Keratinocyte (primary cell): ENCODE data around the gene UCK2. TPM values are rescaled to one million over a fixed set of nuclear protein-coding genes. Genes with fewer than 3 reads are reported as not detected.

Experiments used
- DNase-seq: peaks from one replicate; pipeline ENCODE4 v3.0.0-alpha.2; 2011; ENCODE audit warnings: low read depth, missing footprints, low spot score
- FAIRE-seq: peaks from 2 replicates; lab custom pipeline; 2011; peaks lifted over from hg19 to GRCh38; lab: Jason Lieb, UNC
- H2AFZ ChIP-seq: 2 replicates; pipeline ENCODE4 v1.6.0; 2012; ENCODE audit warnings: low read length, control low read depth, inconsistent platforms; ENCODE audit not compliant: control insufficient read depth
- H3K27ac ChIP-seq: 2 replicates; pipeline ENCODE4 v1.5.1; 2011; ENCODE audit warnings: low read length; ENCODE audit not compliant: control insufficient read depth, insufficient read depth
- H3K27me3 ChIP-seq: 3 replicates; pipeline ENCODE4 v1.6.0; 2011; ENCODE audit warnings: low read length; ENCODE audit not compliant: control insufficient read depth, insufficient read depth; ENCODE audit errors: extremely low read depth
- H3K36me3 ChIP-seq, 2 experiments: 2 replicates in 1 of 2; 3 replicates in 1 of 2; pipeline ENCODE4 v1.5.1; 2011; ENCODE audit warnings: low read length in 2 of 2, mild to moderate bottlenecking in 1 of 2; ENCODE audit not compliant: control insufficient read depth in 2 of 2, insufficient read depth in 2 of 2; ENCODE audit errors: extremely low read depth in 1 of 2
- H3K4me1 ChIP-seq: 3 replicates; pipeline ENCODE4 v1.5.1; 2011; ENCODE audit warnings: low read length; ENCODE audit not compliant: control insufficient read depth, insufficient read depth; ENCODE audit errors: extremely low read depth
- H3K4me2 ChIP-seq: 3 replicates; pipeline ENCODE4 v1.6.0; 2011; ENCODE audit warnings: low read depth, low read length; ENCODE audit not compliant: control insufficient read depth, insufficient read depth; ENCODE audit errors: extremely low read depth
- H3K4me3 ChIP-seq, 3 experiments: fragments of 200-600 bp in 1 of 3; sonication (generic) in 1 of 3; 2 replicates in 2 of 3; 3 replicates in 1 of 3; pipeline ENCODE4 v1.5.1; 2011 to 2016; ENCODE audit warnings: low read length in 3 of 3, mild to moderate bottlenecking in 3 of 3, control low read depth in 2 of 3, inconsistent platforms in 1 of 3, low read depth in 1 of 3, mixed read lengths in 1 of 3, mixed run types in 1 of 3, moderate library complexity in 1 of 3; ENCODE audit not compliant: control insufficient read depth in 2 of 3, insufficient read depth in 2 of 3; ENCODE audit errors: extremely low read depth in 1 of 3
- H3K79me2 ChIP-seq: 2 replicates; pipeline ENCODE4 v1.6.0; 2012; ENCODE audit warnings: low read length; ENCODE audit not compliant: control insufficient read depth, insufficient read depth
- H3K9ac ChIP-seq: 3 replicates; pipeline ENCODE4 v1.6.0; 2011; ENCODE audit warnings: low read length; ENCODE audit not compliant: control insufficient read depth, insufficient read depth; ENCODE audit errors: extremely low read depth
- H3K9me1 ChIP-seq: 3 replicates; pipeline ENCODE4 v1.6.0; 2011; ENCODE audit warnings: low read length; ENCODE audit not compliant: control insufficient read depth, insufficient read depth; ENCODE audit errors: extremely low read depth
- H3K9me3 ChIP-seq: 2 replicates; pipeline ENCODE4 v1.5.1; 2012; ENCODE audit warnings: low read depth, low read length; ENCODE audit not compliant: control insufficient read depth
- H4K20me1 ChIP-seq: 3 replicates; pipeline ENCODE4 v1.6.0; 2011; ENCODE audit warnings: low read length; ENCODE audit not compliant: control insufficient read depth, insufficient read depth; ENCODE audit errors: extremely low read depth
- EZH2 ChIP-seq: IDR thresholded peaks from one replicate; pipeline ENCODE4 v1.6.1; 2012; ENCODE audit warnings: inconsistent platforms, mild to moderate bottlenecking, low read length, moderate library complexity
- dilution Hi-C: fragments of 300-500 bp; cut with MboI; formaldehyde crosslinking; loops from one replicate; pipeline ENCODE4 v1.7.0; 2020; ENCODE audit warnings: low sequenced_read_pairs; ENCODE audit not compliant: extremely low pct_ligation_motif_present
- polyA plus RNA-seq, 5 experiments: library from polyadenylated mRNA; depleted of rRNA in 3 of 5; stranded (reverse) in 3 of 5; stranded (forward) in 1 of 5; unstranded in 1 of 5; fragments of >200 nt; gene quantifications; 1 replicate in 1 of 5; 2 replicates in 3 of 5; 3 replicates in 1 of 5; pipeline versions ENCODE4 v1.2.1 to v1.2.3, GENCODE V29; 2011 to 2012; ENCODE audit warnings: missing spikeins in 2 of 5, low read depth in 1 of 5, low replicate concordance in 1 of 5
- TF ChIP-seq, protein P1 (sequence below), 3 experiments: IDR thresholded peaks in 1 of 3; conservative IDR thresholded peaks in 1 of 3; optimal IDR thresholded peaks in 1 of 3; 2 replicates in 2 of 3; 3 replicates in 1 of 3; pipeline versions ENCODE3 to v1.5.1; 2011; ENCODE audit warnings: low read length in 3 of 3, mild to moderate bottlenecking in 3 of 3, moderate library complexity in 2 of 3, control low read depth in 1 of 3, inconsistent platforms in 1 of 3; ENCODE audit not compliant: insufficient read depth in 2 of 3; ENCODE audit errors: extremely low read depth in 1 of 3

The UCK2 gene
- polyA plus RNA-seq, 1 donor (not counting 4 experiments of a cell fraction or from before 2014, with no cell fraction given): 71.9 TPM

DNA sequence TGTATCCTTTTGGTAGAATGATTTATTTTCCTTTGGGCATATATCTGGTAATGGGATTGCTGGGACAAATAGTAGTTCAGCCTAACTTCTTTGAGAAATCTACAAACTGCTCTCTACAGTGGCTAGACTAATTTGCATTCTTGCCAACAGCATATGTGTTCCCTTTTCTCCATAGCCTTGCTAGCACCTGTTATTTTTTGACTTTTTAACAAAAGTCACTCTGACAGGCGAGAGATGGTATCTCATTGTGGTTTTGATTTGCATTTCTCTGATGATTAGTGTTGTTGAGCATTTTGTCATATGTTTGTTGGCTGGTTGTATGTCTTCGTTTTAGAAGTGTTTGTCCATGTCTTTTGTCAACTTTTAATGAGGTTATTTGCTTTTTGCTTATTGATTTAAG lies 99.8 kb downstream of the UCK2 start:
- Histone ChIP-seq H3K79me2 (no peaks in the 10 kb centered on the region), H3K9ac (no peak overlapping the region), H4K20me1 (no peaks in the 10 kb centered on the region), H3K27me3 (no peaks in the 10 kb centered on the region), H3K9me1 (no peaks in the 10 kb centered on the region), H3K4me2 (no peak overlapping the region), H3K27ac (no peak overlapping the region), H2AFZ (no peak overlapping the region), H3K4me3 (no peak overlapping the region), H3K9me3 (no peaks in the 10 kb centered on the region), H3K36me3 (no peaks in the 10 kb centered on the region), H3K4me1 (no peaks in the 10 kb centered on the region)
- dilution Hi-C loops: loop anchor here (5.0 kb wide), 1 partner anchor 510 kb away; no protein-coding TSS in a partner anchor
- FAIRE-seq (no peak), DNase-seq (no peak)
- TF ChIP-seq, protein P1, sequence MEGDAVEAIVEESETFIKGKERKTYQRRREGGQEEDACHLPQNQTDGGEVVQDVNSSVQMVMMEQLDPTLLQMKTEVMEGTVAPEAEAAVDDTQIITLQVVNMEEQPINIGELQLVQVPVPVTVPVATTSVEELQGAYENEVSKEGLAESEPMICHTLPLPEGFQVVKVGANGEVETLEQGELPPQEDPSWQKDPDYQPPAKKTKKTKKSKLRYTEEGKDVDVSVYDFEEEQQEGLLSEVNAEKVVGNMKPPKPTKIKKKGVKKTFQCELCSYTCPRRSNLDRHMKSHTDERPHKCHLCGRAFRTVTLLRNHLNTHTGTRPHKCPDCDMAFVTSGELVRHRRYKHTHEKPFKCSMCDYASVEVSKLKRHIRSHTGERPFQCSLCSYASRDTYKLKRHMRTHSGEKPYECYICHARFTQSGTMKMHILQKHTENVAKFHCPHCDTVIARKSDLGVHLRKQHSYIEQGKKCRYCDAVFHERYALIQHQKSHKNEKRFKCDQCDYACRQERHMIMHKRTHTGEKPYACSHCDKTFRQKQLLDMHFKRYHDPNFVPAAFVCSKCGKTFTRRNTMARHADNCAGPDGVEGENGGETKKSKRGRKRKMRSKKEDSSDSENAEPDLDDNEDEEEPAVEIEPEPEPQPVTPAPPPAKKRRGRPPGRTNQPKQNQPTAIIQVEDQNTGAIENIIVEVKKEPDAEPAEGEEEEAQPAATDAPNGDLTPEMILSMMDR (optimal IDR thresholded peaks at IDR 0.05 in 1 of 3, IDR thresholded peaks at IDR 0.05 in 1 of 3, conservative IDR thresholded peaks at IDR 0.05 in 1 of 3; ENCODE audit: extremely low read depth in 1 of 3, insufficient read depth in 2 of 3, low read length in 3 of 3): no peak
- no peak for TF ChIP-seq EZH2

GRCh38 chr1:165928075-165928731 lies 100.8 kb downstream of the UCK2 start:
- H3K27me3 ChIP-seq: no peaks in the 10 kb centered on the region
- peak; percentile 11 for DNase-seq

More at GRCh38 chr1:165928075-165928731, 100.8 kb downstream of the UCK2 start:
- no peak overlapping the region for H3K9ac ChIP-seq
- H3K4me3 ChIP-seq: no peak overlapping the region
- no peak overlapping the region for H3K27ac ChIP-seq
- H4K20me1 ChIP-seq: no peaks in the 10 kb centered on the region
- H3K9me1 ChIP-seq: no peaks in the 10 kb centered on the region
- H2AFZ ChIP-seq: no peak overlapping the region
- no peak overlapping the region for H3K4me2 ChIP-seq
- no peaks in the 10 kb centered on the region for H3K79me2 ChIP-seq
- H3K9me3 ChIP-seq: no peaks in the 10 kb centered on the region
- no peaks in the 10 kb centered on the region for H3K4me1 ChIP-seq
- dilution Hi-C loops: loop anchor here (5.0 kb wide), 1 partner anchor 509 kb away; no protein-coding TSS in a partner anchor
- no peaks in the 10 kb centered on the region for H3K36me3 ChIP-seq
- no peak for TF ChIP-seq EZH2
- TF ChIP-seq, protein P1 (optimal IDR thresholded peaks at IDR 0.05 in 1 of 3, IDR thresholded peaks at IDR 0.05 in 1 of 3, conservative IDR thresholded peaks at IDR 0.05 in 1 of 3; ENCODE audit: extremely low read depth in 1 of 3, insufficient read depth in 2 of 3, low read length in 3 of 3): peak; percentile 64 to 78 (median 74)
- FAIRE-seq: peak; percentile 81
